GM19395 (cell line): Measurements from ENCODE around the gene GLRA2.

Experiments used
- ATAC-seq: cut with Tn5 transposase; IDR thresholded peaks from one replicate; pipeline ENCODE4 v1.9.1; 2021; ENCODE audit warnings: mild to moderate bottlenecking, moderate library complexity; ENCODE audit not compliant: unreplicated experiment

GLRA2 gene

GRCh38 chrX:14529290-14529989 lies at the start of gene GLRA2:
GLRA2 (plus strand) TSS chrX:14529536; CDS start chrX:14530058, 522 bp downstream.
- ATAC-seq = no peak

GRCh38 chrX:14489437-14489836 lies 39.9 kb upstream of the GLRA2 start:
- ATAC-seq = no peak

GRCh38 chrX:14491689-14492088 lies 37.6 kb upstream of the GLRA2 start:
- ATAC-seq = no peak

GRCh38 chrX:14496674-14497073 lies 32.7 kb upstream of the GLRA2 start:
- peak; percentile 40 for ATAC-seq

- ATAC-seq = peak; percentile 76
Measured at GRCh38 chrX:14497184-14497666, 32.1 kb upstream of the GLRA2 start.

GRCh38 chrX:14501327-14501726 lies 28.0 kb upstream of the GLRA2 start:
- no peak for ATAC-seq

- ATAC-seq = no peak
Measured at GRCh38 chrX:14504960-14505538, 24.3 kb upstream of the GLRA2 start.

- ATAC-seq = no peak
Measured at GRCh38 chrX:14505648-14506047, 23.7 kb upstream of the GLRA2 start.

GRCh38 chrX:14506866-14507265 lies 22.5 kb upstream of the GLRA2 start:
- ATAC-seq = no peak

GRCh38 chrX:14508025-14508690 lies 21.2 kb upstream of the GLRA2 start:
- ATAC-seq = no peak

- no peak for ATAC-seq
Measured at GRCh38 chrX:14509325-14510057, 19.8 kb upstream of the GLRA2 start.

- peak; percentile 77 for ATAC-seq
Measured at GRCh38 chrX:14528629-14529289, 577 bp upstream of the GLRA2 start.

GRCh38 chrX:14533867-14534266 lies 4.5 kb downstream of the GLRA2 start:
- ATAC-seq = no peak

- no peak for ATAC-seq
Measured at GRCh38 chrX:14546190-14546589, 16.9 kb downstream of the GLRA2 start.

- no peak for ATAC-seq
Measured at GRCh38 chrX:14554131-14554715, 24.9 kb downstream of the GLRA2 start.

GRCh38 chrX:14564058-14564457 lies 34.7 kb downstream of the GLRA2 start:
- ATAC-seq = no peak

GRCh38 chrX:14573161-14573560 lies 43.8 kb downstream of the GLRA2 start:
- ATAC-seq = no peak

GRCh38 chrX:14581081-14581480 lies 51.7 kb downstream of the GLRA2 start:
- ATAC-seq = no peak

GRCh38 chrX:14584548-14584947 lies 55.2 kb downstream of the GLRA2 start:
- no peak for ATAC-seq

GRCh38 chrX:14590216-14590615 lies 60.9 kb downstream of the GLRA2 start:
- ATAC-seq = no peak
